Tongue (tissue), 2 donors: ENCODE results near the gene TF. TPM values are rescaled to one million over a fixed set of nuclear protein-coding genes. Genes with fewer than 3 reads are reported as not detected.
A peak's percentile ranks its signal among the peaks of the same experiment; 100 is the strongest.

Source experiments
- DNase-seq: peaks from one replicate; pipeline ENCODE4 v3.0.0-alpha.2; 2015
- total RNA-seq: library from RNA; depleted of rRNA; stranded (reverse); fragments of >200 nt; gene quantifications from one replicate; pipeline ENCODE4 v1.2.3, GENCODE V29; 2014

Gene TF
- total RNA-seq, 1 donor from 2014 or later = 26.7 TPM

DNA sequence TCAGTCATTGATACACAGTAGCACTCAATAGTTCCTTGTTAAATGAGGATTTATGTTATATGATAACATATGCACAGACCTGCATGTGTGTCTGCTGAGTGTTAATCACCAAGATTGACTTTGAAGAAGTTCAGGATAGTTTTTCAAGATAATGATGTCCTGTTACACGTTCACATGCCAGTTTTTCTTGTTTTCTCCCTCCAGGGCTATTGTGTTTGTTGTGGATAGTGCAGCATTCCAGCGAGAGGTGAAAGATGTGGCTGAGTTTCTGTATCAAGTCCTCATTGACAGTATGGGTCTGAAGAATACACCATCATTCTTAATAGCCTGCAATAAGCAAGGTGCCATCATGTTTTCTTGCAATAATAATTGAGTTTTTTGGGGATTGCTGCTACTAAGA lies 69.2 kb downstream of the TF start:
- no peak for DNase-seq

DNA sequence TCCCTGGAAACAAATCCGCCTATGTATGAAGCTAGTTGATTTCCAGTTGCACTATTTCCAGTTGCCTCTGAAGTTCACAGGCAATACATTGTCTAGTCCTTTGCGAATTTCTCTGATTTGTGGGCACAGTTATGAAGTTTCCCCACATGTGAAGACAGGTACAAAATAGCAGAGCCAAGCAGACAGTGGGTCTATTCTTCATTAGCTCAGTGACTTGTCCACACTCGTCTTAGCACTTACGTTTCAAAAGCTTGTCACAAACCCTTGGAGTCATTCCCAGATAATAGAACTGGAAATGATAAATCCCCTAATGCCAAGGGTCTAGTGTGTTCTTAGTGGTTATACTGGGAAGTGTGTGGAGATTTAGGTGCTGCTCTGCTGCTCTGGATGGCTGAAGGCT lies 73.9 kb downstream of the TF start:
- peak; percentile 18 for DNase-seq

DNA sequence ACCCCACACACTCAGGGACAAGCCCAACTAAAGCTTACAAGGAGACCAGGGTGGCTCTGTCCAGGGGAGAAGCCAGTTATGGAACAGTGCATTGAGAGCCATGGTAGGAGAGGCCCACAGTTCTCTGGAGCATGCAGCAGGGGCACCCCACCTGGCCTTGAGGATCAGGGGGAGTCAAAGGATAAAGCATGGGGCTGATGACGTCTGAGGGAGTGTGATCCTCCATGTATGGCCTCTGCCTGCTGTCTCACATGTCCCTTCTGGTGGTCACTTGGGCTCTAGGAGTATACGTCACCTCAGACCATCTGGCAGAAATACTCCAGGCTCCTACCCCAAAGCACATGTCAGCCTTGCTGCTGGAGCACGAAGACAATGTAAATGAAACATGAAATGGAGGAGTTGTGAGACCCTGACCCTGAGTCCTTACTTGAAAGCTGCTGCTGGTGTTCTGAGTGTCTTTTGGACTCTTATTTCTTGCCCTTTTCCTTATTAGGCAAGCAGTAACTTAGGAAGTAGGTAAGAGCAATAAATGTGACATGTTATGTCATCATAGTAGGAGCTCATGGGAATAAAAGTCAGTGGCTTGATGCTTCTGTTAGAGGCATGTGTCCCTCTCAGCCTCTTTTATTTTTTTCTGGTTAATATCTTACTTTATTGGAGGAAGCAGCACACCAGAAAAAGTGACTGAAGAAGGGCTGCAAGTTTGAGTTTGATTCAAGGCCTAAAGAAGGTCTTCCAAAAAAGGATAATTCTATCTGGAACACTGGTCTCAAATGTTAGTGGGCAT lies 74.9 kb downstream of the TF start:
- no peak for DNase-seq

DNA sequence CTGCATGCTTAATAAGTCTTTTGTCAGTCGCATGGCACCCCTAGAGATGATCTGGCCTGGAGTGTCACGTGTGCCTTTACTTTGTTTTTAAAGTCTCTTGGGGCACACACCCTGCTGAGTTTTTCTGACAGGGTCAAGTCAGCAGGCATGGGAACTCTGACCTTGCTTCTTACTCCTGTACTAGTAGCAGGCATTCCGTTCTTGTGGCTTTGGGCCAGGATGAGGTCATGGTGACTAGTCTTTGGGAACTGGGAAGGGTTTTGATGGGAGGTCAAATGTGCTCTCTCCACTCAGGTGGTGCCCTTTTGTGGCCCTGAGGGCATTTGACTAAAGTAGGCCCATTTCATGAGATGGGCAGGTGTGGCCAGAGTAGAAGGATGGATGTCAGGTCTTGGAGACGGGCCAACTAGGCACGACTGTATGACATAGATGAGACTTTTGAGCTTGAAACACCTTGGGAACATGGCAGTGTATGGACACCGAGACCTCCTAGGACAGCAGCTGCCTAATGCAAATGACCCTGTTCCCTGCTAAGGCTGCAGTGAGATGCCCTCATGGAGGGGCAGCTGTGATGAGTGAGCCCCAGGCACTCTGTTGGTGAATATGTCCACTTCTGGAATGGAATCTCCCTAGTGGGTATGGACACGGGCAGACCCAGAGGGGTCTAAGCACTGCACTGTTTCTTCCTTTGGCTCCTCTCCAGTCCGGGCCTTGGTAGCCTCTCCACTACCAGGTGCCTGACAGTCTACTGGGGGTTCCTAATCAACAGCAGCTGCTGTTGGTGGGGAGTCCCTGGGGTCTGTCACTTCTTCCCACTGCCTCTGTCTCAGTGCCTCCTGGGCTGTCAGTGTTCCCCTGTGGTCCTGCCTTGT lies 75.8 kb downstream of the TF start:
- DNase-seq = no peak

DNA sequence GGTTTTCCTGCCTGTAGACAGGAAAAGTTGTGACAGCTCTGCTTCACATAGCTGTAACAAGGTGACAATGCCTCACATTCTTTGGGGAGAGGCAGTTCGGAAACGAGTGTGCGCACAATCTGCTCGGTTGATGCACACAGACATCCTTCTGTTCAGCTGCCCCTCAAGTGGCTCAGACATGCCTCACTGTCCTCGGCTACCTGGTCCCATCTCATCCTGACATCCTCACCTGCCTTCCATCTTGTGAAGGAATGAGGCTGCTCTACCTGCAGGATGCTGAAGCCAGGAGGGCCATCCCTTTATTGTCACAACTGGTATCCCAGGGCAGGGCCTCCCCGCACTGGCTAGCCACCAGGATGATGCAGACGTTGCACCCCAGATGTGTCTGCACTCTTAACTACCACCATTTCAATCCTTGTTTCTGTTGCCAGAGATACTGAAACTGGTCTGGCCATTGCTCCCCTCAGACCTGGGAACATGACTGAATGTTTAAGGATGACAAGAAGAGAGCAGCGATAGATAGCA lies 78.8 kb downstream of the TF start:
- no peak for DNase-seq

DNA sequence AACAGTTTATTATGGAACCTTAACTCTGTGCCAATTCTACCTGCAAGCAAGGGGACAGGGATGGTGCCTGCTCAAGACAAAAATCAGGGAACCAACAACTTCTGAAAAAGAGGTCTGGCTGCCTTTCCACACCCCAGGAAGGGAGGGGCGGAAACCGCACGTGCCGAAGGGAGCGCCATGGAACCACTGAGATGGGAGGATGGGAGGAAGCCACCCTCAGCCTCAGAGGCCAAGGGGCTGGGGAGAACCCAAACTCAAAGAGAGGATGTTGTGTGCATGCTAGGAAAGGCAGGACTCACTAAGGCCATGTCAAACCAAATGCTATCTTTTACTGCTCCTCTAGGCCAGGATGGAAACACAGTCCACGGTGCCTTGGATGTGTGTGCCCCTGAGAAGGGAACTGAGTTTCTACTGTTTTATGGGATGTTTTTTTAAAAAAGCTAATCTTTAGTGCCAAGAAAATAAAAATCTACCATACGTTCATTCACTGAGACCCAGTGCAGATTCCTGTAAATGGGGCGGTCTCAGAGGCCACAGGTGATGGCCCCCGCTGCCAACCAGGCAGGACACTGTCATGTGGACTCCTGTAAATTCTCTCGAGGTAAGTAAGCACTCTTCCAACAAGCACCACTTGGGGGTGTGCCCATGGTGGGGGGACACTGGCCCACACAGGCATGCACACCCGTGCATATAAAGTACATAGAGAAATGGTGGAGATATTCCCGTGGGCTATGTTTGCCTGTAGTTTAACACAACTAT lies 80.0 kb downstream of the TF start:
- no peak for DNase-seq

DNA sequence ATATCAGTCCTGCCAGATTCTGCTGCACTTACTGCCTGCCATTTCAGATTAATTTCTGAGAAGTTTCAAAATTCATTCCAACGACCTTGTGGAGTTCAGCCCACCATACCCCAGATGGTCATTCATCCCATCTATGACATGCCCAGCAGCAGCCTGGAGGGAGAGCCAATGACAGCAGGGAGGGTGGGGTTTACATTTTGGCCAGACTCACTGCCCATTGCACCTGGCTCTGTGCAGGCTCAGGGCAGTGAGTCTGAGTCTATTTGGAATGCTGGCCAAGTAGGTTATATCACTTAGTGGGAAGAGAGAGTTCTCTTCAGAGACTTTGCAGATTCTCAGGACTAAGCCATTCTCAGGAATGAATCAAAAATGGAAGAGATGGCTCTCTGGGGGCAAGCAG lies 80.9 kb downstream of the TF start:
- DNase-seq = no peak

DNA sequence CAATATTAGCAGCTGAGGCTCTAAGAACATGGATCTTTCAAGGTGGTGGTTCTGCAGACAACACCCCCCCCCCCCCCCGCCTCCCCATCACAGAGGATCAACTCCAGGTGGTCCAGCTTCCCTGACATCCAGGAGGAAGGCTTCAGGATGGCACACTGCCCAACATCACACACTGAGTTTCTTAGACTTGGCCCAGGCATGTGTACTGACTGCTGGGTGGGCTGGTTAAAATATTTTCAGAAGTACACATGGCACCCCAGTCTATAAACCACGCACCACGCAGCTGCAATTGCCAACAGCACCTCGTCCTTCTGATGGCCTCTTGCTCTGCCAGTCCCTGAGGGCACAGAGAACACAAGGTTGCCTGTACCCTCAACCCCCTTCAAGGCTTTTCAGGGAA lies 81.5 kb downstream of the TF start:
- no peak for DNase-seq

DNA sequence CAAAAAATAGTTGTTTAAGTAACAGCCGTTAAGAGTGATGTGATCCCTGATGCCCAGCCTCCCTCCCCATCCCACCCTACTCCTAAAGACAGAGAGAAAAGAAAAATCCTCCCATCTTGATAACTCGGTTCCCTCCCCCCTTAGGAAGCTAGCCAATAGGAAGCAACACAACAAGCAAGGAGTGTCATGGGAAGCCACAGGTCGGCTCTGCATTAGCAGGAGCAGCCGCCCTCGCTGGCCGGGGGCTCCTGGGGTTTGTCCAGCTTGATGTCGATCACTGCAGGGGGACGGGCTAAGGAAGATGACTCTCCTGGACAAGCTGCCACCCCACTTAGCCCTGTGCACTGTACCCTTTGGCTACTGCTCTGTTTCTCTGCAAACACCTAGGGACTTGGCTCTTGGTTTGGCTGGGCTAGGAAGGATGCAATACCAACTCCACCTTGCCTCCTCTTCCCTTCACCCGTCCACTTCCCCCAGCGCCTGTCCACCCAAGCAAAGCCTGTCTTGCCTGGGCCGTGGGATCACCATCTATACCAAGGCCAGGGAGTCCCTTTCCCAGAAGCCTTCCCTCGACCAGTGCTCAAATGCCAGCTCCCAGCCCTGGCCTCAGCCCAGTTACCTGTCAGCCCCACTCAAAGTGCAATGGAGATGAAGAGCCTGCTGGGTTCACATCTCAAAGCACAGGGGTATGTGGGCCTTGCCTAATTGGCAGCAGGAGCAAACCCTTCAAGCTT lies 82.5 kb downstream of the TF start:
- no peak for DNase-seq

DNA sequence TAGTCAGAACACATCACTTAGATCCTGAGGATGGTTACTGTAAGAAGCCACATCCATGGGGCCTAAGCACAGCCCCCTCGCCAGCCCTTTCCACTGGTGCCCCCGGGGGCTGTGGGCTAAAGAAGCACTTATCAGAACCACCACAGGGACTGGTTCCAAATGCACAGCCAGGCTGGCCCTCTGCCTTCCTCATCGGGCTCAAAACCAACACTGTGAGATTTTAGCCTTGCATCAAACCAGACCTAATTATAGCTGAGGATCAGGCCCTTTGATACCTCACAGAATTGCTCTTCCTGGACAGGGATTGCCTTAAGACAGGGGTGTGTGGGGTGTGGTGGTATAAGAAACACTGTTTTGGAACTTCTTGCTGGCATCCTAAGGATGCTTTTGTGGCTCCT lies 83.1 kb downstream of the TF start:
- no peak for DNase-seq

DNA sequence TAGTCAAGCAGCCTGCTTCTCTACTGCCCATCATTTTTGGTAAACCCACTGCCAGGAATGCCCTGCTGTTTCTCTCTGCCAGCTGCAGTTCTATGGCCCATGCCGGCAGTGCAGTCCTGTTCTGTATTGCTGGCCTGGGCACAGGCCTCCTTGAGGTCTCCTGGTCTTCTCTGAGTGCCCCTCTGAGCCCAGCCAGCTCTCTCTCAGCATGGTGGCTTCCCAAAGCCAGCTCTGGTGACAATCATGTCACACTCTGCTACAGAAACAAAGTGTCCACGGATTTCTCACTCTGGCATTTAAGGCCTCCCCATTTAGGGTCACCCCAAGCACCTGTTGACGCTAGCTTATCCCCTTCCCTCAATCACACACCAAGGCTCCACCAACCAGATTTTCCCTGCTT lies 83.9 kb downstream of the TF start:
- DNase-seq = no peak

DNA sequence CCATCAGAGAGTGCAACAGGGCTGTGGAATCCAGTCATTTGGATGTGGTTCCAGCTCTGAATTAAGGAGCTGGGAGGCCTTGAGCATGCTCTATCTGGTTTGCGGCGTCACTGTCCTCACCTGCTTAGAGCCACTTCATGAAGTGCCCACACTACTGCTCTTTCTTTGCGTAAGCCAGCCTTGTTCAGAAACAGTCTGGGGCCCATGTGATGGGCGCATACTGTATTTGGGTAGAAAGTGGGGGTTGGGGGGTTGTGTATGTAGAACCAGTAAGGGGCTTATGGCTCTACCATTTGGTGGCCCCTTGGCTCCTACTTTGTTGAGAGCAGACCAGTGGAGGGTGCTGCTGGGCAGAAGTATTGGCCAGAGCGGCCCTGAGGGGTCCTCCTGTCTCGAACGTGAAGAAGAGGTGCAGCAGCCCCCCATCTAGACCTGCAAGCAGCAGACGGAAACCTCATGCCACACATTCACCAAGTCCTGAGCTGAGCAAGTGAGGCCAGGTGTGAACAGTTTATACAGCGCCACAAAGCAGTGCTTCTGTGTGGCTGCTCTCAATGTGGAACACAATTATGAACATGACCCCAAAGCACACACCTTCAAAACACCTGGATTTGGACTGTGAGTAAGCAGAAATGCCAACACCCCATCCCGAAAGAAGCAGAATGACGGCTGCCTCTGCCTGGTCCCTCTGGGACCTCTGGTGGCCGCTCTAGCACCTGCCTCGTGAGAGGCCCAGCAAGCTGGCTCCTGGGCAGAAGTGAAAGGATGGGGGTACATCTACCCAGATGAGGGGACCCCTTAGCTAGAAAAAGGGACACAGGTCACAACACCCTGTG lies 86.0 kb downstream of the TF start:
- DNase-seq = no peak

DNA sequence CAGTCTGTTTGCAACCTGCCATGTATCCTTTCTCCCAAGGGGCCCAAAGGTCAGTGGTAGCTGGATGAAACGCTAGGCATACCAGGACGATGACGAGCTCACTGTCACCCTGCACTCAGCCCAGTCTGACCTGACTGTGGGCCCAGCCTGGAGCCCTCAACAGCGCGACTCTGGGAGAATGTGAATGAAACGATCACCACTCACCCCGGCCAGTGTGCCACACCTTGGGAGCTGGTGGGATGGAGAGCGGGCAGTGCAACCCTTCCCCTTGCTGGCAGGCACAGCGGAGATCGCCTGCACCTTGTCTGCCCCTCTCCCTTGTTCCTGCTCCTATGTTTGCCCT lies 86.6 kb downstream of the TF start:
- no peak for DNase-seq

DNA sequence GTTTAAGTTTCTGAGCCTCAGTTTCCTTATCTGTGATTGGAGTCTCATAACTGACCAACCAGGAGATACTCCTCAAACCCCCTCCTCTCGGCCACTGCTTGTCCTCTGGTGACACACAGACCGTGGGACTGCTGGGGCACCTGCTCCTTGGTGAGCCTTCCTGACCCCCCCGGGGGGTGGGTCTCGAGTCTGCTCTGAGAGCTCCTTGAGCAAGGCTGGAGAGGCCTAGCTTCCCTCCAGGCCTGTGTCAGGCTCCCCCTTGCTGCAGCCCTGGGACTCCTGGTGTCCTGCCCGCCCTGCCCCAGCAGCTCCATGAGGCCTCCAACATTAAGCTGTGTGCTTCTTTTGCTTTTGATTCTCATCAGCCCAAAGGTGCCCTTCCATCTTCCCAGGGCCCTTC lies 87.1 kb downstream of the TF start:
- DNase-seq = no peak

DNA sequence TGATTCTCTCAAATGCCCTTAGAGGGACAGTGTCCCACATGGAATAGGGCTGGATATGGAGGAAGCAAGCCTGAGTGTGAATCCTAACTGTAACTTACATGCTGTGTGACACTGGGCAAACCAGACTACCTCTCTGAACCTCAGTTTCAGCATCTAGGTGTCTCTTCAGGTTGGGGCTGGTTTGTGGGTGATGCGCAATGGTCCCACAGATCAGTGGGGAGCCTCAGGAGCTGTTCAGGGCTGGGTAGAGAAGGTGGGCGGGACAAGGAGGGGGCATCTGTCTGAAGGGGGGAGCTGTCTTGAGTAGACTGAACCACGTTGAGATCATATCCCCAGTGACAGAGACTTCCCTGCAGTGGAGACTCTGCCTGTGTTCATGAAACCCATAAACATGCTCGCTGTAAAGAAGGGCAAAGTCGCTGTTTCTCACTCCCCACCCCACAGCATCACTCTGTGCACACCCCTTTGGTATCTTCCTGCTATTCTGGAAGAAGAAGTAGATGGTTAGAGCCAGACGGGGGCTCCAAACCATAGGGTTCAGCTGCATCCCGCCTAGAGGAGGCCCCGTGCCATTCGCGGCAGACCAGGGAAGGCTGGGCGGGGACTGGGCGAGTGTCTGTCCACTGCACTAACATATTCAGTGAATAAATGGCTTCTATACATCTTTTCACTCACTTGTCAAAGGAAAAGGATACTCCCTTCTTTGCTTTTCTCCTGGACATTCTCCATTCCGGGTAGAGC lies 87.9 kb downstream of the TF start:
- DNase-seq = no peak

DNA sequence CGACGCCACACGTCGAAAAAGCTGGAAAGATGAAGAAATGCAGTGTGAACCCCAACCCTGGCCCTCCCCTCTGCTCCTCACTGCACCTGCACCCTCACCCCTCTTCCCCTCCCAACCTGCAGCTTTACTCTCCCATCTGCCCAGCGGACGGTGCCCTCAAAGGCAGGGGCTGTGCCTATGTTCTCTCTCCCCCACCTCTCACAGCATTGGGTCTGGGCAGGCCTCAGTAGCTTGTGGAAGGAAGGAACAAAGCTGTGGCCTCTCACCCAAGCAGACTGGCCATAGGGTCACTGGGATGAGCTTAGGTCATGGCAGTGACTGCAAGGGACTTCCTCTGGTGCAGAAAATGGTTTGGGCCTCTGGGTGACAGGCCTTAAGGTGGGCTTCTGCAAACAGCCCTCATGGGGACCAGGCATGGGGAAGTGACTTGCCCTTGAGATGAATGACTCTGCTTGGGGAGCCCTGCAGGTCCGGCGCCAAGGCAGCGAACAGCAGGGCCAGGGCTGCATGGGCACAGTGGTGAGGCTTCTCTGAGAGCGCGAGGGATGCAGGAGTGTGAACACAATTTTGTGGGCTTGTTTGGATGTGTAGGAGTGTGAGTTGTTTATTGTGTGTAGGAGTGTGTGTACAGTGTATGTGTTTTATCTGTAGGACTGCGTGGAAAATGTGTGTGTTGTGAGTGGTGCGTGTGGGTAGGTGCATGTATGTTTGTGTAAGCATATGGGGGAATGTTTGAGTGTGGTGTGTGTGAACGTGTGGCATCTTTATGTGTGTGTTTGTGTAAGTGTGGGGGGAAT lies 88.6 kb downstream of the TF start:
- no peak for DNase-seq

DNA sequence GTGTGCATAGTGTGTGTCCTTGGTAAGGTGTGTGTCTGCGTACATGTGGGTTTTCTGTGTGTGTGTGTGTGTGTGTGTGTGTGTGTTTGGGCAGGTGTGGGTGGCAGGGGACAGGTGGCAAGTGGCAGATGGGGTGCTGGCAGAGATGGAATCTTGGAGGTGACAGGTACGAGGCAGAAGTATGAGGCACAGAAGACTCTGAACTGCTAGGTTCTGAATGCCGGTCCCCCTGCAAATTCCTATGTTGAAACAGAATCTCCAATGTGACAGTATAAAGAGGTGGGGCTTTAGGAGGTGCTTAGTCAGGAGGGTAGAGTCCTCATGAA lies 89.2 kb downstream of the TF start:
- no peak for DNase-seq

DNA sequence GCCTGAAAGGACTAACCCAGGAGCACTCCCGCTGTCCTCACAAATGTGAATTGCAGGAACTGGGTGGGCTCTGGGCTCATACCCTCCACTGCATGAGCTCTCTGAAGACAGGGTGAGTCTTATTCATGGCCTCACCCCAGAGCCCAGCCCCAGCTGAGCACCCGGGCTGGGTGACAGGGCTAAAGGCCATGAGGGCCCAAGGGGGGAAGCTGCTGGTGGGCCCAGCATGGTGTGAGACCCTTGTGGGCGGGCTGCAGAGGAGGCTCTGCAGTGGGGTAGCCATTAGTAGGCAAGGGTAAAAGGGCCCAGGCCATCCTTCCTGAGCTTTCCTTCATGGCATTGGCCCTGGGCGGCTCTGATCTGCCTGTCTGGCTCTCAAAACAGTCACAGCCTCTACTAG lies 89.8 kb downstream of the TF start:
- DNase-seq = no peak

DNA sequence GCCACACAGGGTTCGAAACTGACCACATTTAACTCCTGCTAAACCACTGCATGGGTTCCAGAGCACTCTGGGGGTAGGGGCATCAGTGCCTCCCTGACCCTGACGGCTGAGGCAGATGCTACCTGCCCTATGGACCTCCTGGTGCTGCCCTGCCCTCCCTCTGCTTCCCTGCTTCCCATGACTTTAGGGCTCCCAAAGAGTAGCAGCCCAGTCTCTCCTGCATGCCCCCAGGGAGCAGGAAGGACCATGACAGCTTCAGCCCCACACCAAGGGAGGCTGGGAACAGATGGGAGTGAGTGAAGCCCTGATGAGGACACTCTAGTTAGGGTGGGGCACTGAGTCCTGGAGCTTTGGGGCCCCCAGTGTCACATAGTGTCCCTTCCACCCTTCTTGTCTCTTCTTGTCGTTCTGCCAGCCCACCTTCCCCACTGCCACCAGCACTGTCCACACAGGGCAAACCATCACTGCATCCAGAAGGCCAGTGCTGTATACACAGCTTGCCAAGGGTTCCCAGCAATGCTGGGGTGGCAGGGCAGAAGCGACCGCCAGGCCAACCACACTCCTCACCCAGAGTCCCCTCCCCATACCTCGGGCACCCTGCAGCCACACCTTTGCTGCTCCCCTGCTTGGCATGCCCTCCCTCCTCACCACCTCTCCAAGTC lies 90.4 kb downstream of the TF start:
- no peak for DNase-seq
